CD4-positive, alpha-beta T cell treated with Interleukin-4 for 1 hour (primary cell): ENCODE data around the gene CORO6.

Source experiments
- DNase-seq, 2 donors: peaks; one replicate each; pipeline ENCODE4 v3.0.0-alpha.2; 2020 to 2022

Gene CORO6

GRCh38 chr17:29576214-29577000 lies 46.3 kb downstream of the CORO6 start:
- no peak for DNase-seq

GRCh38 chr17:29575511-29576213 lies 47.0 kb downstream of the CORO6 start:
- DNase-seq: no peak

- no peak for DNase-seq
These were observed 47.8 kb downstream of the CORO6 start for GRCh38 chr17:29574732-29575510.

- no peak for DNase-seq
These were observed 48.6 kb downstream of the CORO6 start for GRCh38 chr17:29573871-29574731.

- DNase-seq: no peak
These were observed 49.2 kb downstream of the CORO6 start for GRCh38 chr17:29573558-29573869.

- peak; percentile 51 to 59 for DNase-seq
These were observed 49.8 kb downstream of the CORO6 start for GRCh38 chr17:29572691-29573557.

GRCh38 chr17:29571883-29572681 lies 50.6 kb downstream of the CORO6 start:
- DNase-seq: peak in 1 of 2 donors; percentile 10

GRCh38 chr17:29571486-29571882 lies 51.2 kb downstream of the CORO6 start:
- no peak for DNase-seq

GRCh38 chr17:29570521-29570920 lies 52.2 kb downstream of the CORO6 start:
- DNase-seq: peak in 1 of 2 donors; percentile 9

GRCh38 chr17:29569245-29569950 lies 53.3 kb downstream of the CORO6 start:
- DNase-seq: peak in 1 of 2 donors; percentile 10

- DNase-seq: peak; percentile 89 to 93
These were observed 54.1 kb downstream of the CORO6 start, which contains the start of gene TP53I13 for GRCh38 chr17:29568331-29569244. Gene TP53I13, plus strand, starts transcription at chr17:29568701. Its CDS starts 58 bp downstream, at chr17:29568759.

GRCh38 chr17:29567554-29568330 lies 55.0 kb downstream of the CORO6 start:
- peak; percentile 77 to 79 for DNase-seq

- DNase-seq: no peak
These were observed 55.5 kb downstream of the CORO6 start for GRCh38 chr17:29567304-29567553.

- peak; percentile 50 to 56 for DNase-seq
These were observed 56.0 kb downstream of the CORO6 start, which contains the start of gene ABHD15 for GRCh38 chr17:29566473-29567303. Gene ABHD15, minus strand, starts transcription at chr17:29567037. Its CDS starts 71 bp downstream, at chr17:29566966.

- DNase-seq: peak; percentile 54 to 59
These were observed 56.9 kb downstream of the CORO6 start for GRCh38 chr17:29565643-29566472.
